A673 (cell line): ENCODE data around the gene TUBG1.

ENCODE experiments used
- CTCF ChIP-seq: fragments of 300-800, 200-600 bp; sonication (generic); conservative IDR thresholded peaks from 2 replicates; pipeline ENCODE4 v1.5.1; 2017; ENCODE audit warnings: low read depth, mild to moderate bottlenecking, antibody characterized with exemption, low read length, moderate library complexity, mixed read lengths
- EZH2 ChIP-seq: fragments of 200-600 bp; sonication (generic); IDR thresholded peaks from 2 replicates; pipeline ENCODE4 v1.6.1; 2017; ENCODE audit warnings: borderline replicate concordance, low read depth, mild to moderate bottlenecking, mixed read lengths, antibody characterized with exemption, low read length; ENCODE audit not compliant: poor library complexity, severe bottlenecking

GRCh38 chr17:42657824-42658588 is 48.5 kb downstream of the TUBG1 start:
- TF ChIP-seq CTCF (no peak), EZH2 (no peak)
